Renal cortex interstitium (tissue), 11 donors: Measurements from ENCODE around the gene FAM149B1. TPM values are rescaled to one million over a fixed set of nuclear protein-coding genes. Genes with fewer than 3 reads are reported as not detected.

Source experiments
- DNase-seq, 11 donors: peaks; one replicate each; pipeline ENCODE4 v3.0.0-alpha.2; 2013; ENCODE audit warnings: low read depth in 9 of 11, low spot score in 4 of 11; ENCODE audit errors: extremely low read depth in 1 of 11
- polyA plus RNA-seq, 3 donors: library from polyadenylated mRNA; unstranded; fragments of 120-200 nt; gene quantifications; one replicate each; pipeline ENCODE4 v1.2.1, GENCODE V29; 2013; ENCODE audit not compliant: insufficient read length in 3 of 3

The FAM149B1 gene
- polyA plus RNA-seq, 3 donors: 38.4 to 51.2 (median 46.4) TPM

DNA sequence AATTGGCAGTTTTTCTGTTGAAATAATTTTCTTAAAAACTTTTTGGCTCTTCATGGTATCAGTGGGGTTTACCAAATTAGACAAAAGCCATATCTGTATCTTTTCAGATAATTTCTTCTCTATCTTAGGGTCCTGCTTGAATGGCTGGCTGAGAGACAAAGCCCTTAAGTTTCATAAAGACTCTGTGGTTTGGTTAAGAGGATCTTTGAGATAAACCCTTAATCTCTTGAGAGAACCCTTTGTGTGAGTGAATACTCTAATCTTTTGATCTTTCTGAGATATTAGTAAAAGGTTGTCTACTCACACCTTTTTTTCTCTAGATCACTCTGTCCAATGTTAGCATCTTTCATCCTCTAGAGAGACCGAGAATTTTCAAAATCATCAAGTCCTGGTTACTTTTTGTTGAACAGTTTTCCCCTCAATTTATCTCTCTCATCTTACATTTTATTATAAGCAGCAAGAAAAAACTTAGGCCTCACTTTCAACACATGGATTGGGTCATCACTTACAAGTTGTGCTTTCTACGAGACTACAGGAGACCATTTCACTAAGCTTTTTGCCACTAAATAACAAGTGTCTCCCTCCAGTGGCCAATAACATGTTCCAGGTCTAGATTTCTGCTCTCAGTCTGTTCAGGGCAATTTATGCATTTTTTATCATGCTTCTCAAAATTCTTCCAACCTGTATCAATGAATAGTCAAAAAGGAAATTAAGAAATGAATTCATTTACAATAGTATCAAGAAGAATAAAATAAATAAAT lies 50.7 kb downstream of the FAM149B1 start:
- no peak for DNase-seq

DNA sequence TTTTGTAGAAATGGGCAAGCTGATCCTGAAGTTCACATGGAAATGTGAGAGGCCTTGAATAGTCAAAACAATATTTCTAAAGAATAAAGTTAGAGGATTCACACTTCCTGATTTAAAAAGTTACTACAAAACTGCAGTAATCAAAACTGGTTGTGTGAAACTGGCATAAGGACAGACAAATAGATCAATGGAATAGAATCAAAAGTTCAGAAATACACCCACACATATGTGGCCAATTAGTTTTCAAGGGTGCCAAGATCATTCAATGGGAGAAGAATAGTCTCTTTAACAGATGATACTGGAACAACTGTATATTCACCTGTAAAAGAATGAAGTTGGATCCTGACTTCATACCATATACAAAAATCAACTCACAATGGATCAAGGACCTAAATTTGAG lies 51.5 kb downstream of the FAM149B1 start:
- no peak for DNase-seq

DNA sequence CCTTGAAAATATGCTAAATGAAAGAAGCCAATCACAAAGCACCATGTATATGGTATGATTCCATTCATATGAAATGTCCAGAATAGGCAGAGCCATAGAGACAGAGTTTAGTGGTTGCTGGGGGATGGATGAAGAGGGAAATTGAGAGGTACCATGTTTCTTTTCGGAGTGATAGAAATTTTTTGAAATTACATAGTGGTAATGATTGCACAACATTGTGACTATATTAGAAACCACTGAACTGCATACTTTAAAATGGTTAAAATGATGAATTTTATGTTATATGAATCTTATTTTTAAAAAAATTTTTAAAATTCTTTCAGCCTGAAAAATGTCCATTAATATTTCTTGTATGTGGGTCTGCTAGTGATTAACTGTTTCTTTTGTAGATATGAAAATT lies 53.1 kb downstream of the FAM149B1 start:
- no peak for DNase-seq

DNA sequence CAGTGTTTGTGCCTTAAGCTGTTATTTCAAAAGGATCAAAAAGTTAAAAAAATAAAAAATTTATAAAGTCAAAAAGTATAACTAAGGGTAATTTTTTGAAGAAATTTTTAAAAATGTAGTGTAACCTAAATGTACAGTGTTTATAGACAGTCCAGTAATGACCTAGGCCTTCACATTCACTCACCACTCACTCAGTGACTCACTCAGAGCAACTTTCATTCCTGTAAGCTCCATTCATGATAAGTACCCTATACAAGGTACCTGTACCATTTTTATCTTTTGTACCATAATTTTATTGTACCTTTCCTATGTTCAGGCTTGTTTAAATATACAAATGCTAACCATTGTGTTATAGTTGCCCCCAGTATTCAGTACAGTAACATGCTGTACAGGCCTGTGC lies 57.6 kb downstream of the FAM149B1 start:
- no peak for DNase-seq

DNA sequence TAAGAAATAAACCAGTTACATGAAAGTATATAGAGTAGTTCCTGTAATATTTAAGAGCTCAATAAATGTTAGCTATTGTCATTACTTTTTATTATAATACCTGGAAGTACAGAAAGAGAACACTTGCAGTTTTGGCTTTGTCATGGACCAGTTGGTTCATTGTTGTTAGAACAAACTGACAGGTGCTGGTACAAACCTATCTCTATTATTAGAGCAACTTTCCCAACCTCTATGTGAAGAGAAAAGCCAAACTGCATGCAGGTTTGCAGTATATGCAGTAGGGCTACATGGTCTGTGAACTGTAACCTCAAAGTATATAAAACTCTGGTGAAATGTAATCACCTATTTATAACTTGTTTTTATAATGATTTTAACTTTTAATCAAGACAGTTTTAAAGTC lies 58.7 kb downstream of the FAM149B1 start:
- DNase-seq: no peak

DNA sequence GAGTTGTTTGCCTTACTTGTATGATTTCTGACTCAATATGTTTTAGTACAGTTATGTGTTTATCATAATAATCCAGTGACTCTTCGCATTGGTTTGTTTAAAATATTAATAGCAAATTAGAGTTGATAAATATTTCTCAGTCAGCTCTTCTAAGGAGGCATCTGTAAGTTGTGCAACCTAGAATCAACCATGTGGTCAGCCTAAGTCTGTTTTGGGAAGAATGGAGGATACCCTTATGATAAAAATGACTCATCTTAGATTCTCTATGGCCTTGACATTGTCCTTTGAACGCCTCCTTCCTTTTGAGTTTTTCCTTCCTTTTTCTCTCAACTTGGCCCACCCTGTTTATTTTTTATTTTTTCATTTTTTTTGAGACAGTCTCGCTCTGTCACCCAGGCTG lies 60.3 kb downstream of the FAM149B1 start:
- DNase-seq: no peak

DNA sequence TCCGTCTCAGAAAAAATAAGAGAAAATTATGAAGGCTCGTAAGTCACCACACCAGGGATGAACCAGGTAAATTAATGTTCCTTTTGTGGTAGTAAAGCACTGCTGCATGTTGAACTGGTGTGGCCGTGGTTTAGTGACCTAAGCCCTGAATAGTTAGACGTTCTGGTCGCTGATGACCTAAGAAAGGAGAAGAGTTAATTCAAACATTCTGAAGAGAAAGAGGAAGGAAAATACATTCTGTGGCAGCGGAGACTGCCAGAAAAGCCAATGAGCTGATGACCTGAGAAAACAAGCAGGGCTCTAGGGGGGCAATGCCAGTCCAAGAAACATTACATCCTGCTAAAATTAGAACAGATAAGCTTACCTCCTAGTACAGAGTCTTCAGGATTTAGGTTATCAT lies 61.6 kb downstream of the FAM149B1 start:
- DNase-seq: no peak

DNA sequence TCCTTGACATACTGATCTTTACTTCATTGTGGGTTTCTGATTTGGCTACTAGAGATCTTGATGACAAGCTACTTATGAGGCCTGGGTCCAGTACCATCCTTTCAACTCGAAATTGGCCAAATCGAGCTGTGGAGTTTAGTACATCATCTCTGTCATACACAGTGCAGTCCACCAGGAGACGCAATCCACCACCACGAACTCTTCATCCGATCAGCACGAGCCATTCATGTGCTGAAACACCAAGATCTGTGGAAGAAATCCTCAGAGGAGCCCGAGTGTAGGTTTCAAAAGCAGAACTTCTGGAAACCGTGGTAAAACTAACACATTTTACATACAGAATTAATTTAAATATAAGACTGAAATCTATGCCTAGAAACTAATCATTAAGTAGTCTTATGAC lies 65.0 kb downstream of the FAM149B1 start:
- DNase-seq: no peak

DNA sequence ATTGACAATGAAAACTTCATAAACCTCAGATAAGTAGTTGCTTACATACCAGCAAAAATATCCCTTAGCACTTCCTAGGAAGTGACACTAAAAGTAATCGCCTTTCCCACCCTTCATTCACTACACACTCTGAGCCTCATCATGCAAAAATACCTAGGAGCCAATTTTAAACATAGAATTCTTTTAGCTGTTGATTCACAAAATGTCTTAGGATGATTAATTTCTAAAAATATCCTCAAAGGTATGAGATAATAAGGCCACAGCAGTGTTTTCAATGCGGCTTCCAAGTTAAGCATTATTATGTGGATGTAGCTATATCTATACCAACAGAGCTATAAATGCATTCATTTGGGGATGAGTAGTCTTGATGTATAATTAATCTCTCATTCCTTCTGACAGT lies 66.0 kb downstream of the FAM149B1 start:
- no peak for DNase-seq

DNA sequence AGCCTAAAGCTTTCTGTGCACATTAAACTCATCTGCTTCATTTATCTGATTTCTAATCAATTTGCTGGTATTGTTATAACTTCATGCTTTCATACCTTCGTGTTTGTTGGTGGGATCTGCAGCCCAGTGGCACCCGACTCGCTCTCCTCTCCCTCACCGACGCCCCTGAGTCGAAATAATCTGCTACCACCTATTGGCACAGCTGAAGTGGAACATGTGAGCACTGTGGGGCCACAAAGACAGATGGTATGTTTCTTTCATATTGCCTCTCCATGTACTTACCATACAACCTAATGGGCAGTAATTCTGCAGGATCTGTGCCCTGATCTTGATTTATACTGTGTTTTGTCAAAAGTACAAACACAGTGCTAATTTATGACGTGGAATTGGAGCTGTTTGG lies 66.8 kb downstream of the FAM149B1 start:
- DNase-seq: no peak

DNA sequence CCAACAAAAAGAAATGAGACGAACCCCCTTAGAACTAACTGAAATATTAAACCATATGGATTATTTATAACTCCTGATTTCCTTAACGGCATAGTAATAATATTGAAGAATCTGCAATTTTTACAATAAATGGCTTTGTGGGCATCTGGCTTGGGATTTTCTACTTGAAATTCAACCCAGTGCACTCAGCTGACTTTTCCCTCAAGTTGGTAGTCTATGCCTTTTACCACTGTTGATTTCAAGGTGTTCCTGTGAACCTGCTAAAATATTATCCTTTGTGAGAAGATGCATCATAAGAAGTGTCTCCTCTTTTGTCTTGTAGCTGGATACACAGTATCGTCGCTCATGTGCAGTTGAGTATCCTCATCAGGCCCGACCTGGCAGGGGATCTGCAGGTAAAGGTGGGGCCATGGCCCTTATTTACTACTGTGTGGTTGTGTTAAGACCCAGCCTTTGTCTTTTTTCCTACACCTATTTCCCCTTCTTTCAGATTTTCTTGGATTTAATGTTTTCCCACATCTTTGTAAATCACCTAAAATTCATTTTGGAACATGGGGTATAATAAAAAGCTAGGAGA lies 71.2 kb downstream of the FAM149B1 start:
- no peak for DNase-seq

DNA sequence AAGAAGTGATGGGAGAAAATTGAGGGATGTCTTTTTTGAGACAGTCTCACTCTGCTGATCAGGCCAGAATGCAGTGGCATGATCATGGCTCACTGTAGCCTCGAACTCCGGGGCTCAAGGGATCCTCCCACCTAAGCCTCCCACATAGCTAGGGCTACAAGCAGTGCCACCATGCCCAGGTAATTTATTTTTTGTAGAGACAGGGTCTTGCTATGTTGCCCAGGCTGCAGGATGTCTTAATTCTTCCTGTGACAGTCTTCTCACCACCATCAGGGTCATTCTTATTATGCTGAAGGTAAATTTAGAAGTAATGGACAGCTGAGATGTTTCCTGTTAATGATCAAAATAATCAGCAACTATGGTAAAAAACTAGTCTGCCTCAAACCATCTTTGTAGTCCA lies 72.0 kb downstream of the FAM149B1 start:
- no peak for DNase-seq

DNA sequence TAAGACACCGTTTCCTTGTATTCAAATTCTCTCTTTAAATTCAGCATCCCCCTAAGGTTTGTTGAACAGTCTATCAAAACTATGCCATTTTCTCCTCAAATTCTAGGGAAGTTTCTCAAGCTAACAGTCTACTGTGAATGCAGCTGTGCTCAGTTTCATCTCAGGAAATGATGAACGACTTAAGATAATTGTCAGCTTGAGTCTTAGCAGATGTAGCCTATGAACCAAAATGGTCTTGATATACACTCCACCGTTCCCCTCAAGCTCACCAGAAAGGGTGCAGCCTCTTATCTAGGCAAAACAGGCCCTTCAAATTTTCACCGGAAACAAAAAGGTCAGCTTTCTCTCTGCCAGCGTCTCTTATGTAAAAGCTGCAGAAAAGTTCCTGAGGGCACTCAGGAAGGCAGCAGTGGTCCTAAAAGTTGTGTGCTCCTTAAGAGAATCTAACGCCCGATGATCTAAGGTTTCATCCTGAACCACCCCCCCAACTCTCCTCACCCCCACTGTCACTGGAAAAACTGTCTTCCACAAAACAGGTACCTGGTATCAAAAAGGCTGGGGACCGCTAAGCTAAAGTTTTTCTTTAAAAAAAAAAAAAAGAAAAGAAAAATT lies 77.1 kb downstream of the FAM149B1 start:
- DNase-seq: no peak

DNA sequence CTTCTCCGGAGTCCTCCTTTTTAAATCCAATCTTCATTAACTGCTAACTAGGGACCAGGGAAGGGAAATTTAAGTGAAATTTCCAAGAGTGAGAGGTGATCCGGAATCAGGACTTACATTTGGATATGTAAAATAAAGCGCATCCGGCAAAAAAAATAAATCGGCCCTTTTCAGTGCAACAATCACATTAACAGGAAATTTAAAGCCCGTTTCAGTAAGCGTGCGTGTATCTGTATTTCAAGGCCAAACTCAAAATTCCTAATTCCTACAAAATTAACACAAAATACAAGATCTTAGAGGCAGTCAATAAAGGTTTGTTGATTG lies 78.4 kb downstream of the FAM149B1 start:
- no peak for DNase-seq

DNA sequence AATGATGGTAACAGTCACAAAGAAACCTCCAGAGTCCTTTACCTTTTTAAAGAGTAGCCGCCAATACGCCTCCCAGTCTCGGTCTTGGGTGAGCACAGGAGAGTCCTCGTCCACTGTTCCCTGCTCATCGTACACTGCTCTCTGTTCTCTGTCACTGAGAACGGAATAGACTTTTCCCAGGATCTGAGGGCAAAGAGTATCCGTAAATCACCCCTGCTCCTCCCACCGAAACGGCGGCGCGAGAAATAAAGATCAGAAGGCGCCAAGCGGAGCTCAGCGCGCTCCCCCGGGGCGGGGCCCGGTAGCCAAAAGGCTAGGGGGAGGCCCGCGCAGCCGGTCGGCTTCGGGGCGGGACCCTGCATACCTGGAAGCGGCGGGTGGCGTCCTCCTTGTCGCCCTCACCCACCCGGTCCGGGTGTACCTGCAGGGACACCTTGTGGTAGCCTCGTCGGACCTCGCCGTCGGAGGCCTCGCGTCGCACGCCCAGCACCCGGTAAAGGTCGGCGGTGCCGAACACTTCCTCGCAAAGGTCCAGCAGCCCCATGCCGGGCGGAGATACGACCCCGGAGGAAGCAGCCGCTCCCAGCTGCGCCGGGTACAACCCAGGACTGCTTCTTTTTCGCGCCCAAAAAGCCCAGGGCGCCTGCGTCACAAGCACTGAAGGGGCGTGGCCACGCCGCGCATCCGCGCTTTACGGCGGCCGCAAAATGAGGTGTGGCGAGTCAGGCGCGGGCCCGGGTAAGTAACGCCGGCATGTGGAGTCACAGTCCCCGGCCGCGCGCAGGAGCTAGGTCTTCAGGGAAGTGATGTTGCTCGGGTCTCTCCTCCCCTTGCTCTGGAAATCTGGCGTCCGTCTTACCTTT lies 79.0 kb downstream of the FAM149B1 start, which contains the start of gene DNAJC9:
Gene DNAJC9 (minus strand): TSS at position 610 of the 863 bp plus-strand sequence. CDS start 66 bp downstream, at position 544.
- DNase-seq: peak; percentile 85 to 94 (median 91)

DNA sequence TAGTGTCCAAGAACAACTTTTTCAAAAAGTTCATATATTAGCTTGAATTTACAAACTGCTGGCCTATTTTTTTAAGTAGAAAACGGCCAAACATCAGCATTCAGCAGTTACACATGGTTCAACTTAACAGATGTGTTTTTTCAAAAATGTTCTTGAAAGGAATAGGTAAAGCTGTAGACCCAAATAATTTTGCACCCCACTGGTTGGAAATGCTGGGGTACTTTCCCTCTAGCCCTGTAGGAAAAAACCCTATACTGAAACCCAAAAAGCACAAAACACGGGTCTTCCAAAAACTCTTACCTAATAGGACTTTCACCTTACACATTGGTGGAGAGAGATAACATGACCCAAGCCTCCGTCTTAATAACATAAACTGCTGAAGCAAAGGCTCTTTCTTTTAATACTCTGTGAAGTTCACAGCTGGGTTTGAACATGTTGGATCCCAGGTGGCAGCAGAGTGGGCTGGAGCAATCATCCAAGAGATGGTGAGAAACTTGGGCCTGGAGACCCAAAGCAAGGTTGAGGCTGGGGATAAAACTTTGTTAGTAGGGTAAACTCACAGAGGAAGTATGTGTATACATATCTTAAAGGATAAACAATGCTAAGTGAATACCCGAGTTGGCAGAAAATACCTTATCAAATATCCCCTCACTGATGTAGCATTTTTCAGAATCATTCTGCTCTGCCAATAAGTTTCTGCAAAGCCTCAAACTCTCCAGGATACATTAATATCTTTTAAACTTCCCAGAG lies 79.8 kb downstream of the FAM149B1 start:
- DNase-seq: no peak

DNA sequence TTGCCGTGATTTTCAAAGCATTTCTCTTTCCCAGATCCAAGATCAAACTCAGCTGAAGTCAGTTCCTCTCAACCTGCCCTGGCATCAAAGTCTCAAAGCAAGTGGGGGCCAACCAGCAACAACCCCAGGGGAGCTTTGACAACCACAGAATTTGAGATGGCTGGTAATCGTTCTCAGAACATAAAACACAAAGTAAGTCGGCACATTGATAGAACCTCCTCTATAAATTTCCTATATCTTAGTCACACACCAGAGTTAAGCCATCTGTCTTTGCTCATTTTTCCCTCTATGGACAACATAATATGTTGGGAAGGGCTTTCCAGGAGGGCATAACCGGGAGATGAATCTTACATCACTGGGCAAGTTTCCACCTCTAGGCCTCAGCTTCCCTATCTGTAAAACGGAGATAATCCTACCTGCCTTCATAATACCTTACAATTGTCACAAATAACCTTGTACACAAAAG lies 80.4 kb downstream of the FAM149B1 start:
- DNase-seq: no peak

DNA sequence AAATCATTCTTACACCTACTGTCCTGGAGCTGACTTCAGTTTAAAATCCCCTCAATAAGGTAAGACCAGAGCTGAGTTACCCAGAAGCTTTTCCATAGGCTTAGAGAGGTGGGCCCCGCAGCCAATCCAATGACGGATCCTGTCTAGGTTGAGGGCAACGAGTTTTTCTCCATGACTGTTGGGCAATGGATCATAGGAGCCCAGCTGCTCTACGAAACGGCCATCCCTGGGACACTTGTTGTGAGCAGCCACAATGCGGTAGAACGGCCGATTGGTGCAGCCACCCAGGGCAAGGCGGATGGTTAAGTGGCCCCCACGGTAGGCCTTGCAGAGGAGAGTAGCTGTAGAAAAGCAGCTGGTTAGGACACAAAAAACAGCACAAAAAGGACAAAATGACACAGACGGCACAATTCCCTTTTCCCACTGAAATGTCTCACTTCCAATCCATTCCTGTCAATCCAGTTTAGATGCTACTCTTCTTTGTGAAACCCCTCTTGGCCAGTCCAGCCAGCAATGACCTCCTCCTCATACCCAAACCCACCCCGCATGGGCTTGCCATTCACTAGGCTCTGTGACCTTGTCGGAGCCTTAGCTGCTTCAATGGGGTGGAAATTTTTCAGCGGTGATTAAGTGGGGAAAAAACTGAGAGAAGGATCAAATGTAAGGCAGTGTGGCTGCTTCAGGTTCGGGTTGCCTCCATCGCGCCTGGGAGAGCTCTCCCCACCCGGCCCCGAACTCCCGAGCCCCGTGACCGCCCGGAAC lies 83.9 kb downstream of the FAM149B1 start:
- DNase-seq: peak in 1 of 11 donors; percentile 33
